GM18517 (cell line): ENCODE measurements around the gene SFRP2.

Source experiments
- ATAC-seq: cut with Tn5 transposase; IDR thresholded peaks from one replicate; pipeline ENCODE4 v1.9.1; 2021; ENCODE audit warnings: mild to moderate bottlenecking, moderate library complexity; ENCODE audit not compliant: unreplicated experiment

Gene SFRP2

DNA sequence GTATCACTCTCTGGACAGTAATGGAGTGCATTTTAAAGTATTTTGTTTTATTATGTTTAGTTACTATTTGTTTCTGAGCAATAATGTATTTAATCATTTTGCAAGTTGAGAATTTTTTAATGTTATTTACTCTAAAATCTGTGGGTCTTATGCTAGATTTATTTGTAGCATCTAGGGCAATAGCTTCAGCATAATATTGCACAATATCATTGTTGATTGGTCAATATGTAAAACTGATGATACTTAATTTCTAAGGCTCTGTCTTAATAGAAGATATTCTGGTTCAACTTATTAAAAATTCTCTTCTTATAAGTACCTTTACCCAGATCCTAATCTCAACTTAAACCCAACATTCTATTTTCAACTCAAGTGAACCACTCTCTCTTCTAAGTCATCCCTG lies 11.5 kb downstream of the SFRP2 start:
- ATAC-seq, result no peak

- ATAC-seq, result no peak
Observed at GRCh38 chr4:153776601-153777000, 12.3 kb downstream of the SFRP2 start.

- no peak for ATAC-seq
Observed at GRCh38 chr4:153773236-153773690, 15.6 kb downstream of the SFRP2 start.

GRCh38 chr4:153771046-153771445 lies 17.8 kb downstream of the SFRP2 start:
- no peak for ATAC-seq

- ATAC-seq, result no peak
Observed at GRCh38 chr4:153766758-153767157, 22.1 kb downstream of the SFRP2 start.

GRCh38 chr4:153765894-153766293 lies 23.0 kb downstream of the SFRP2 start:
- no peak for ATAC-seq

- ATAC-seq, result no peak
Observed at GRCh38 chr4:153764601-153765368, 24.1 kb downstream of the SFRP2 start.

- ATAC-seq, result no peak
Observed at GRCh38 chr4:153763404-153763803, 25.5 kb downstream of the SFRP2 start.

DNA sequence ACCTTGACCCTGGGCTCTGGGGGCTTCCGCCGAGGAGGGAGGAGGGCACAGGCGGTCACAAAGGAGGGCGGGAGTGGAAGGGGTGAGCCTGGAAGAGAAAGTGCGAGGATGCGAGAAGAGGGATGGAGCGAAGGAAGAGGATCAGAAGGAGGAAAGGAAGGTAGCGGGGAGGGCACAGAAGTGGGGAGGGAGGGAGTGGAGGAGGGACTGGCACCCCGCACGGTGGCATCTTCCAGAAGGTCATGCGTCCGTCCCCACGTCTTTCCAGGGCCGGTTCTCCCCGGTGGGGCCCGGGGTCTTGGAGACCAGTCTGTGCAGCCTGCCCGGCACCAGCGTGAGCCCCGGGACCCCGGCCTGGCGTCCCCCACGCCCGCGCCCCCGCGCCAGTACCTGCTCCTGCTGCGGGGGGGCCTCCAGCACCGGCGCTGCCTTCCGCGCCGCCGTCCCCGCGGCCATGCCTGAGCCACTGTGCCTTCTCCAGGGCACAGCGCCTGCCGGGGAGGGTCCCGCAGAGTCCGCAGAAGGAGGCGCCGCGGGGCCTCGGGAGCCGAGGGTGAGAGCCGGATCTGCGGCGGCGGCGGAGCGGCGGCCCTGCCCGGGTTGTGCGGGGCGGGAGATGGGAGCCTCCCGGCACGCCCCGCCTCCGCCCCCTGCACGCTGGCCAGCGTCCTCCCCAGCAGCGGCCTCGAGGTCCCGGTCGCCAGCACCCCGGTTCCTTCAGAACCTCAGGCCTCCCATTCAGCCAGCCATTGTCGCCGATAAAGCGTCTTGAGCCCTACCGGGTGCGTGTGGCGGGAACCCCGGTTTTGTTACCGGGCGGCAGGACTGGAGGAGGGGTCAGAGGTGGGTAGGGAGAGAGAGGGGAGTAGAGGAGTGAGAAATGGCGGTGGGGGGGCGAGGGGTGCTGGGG lies 29.2 kb downstream of the SFRP2 start, which contains the start of gene RNF175:
TSS of gene RNF175 (minus strand) at position 618 of the 910 bp plus-strand sequence. CDS start at position 456, 162 bp downstream.
- ATAC-seq, result no peak

DNA sequence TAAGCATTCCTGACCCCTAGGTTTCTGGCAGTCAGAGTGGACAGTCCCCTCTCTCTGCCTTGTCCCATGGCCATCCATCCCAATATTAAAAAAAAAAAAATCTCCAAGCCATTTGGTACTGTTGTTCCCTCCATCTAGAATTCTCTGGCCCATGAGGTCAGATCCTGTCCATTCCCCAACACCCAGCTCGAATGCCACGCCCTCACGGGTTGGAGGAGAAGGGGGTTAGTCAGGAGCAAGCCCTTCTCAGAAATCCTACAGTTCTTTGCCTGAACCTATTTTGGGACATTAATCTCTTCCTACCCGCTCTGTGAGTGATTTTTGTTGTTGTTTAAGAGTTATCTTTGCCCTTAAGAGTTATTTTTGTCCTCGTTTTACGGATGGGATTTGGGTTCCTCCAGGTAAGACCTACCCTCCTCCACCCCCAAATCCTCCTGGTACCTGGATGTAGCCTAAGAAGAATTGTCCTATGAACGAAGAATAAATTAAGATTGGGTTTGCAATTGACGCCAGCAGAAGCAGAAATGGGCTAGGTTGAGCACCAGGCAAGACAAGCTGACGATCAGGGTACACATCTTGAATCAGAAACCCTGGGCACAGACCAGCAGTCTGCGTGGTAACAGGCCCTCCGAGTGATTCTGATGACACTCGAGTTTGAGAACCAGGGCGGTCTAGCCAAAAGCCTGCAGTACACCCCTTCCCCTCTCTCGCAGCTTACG lies 30.0 kb downstream of the SFRP2 start:
- no peak for ATAC-seq

DNA sequence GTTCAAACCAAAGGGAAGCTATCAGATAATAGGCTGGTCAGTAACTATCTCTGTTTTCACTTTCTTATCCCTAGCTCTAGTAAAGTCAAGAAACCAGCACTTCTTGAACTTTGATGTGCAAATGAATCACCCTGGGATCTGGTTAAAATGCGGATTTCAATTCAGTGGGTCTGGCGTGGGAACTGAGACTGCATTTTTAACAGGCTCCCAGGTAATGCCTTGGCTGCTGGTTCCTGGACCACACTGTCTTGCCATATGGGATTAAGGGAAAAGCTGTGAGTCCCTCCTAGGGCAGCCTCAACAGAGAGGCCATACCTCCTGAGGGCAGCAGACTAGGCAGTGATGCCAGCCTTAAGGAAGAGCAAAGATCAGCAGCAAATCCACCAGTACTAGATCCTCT lies 30.7 kb downstream of the SFRP2 start:
- no peak for ATAC-seq

DNA sequence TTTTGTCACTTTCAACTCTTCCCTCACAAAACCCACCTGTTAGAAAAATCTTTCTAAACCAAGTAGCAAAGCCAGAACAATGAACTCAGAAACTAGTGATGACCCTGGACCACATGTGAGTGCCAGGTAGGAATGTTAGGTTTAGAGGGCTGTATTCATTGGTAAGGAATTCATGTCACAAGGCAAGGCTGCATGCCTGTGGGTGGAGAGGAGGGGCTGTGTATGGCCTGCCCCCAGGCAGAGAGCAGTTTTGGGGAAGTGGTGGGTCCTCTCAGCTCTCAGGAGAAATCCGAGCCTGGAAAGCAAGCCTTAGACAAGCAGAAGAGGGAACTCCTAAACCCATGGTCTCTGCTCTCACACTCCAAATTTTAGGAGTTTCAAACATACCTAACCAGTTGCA lies 31.5 kb downstream of the SFRP2 start:
- ATAC-seq, result no peak

- no peak for ATAC-seq
Observed at GRCh38 chr4:153755186-153755585, 33.7 kb downstream of the SFRP2 start.

- ATAC-seq, result peak; percentile 91
Observed at GRCh38 chr4:153750197-153750817, 38.6 kb downstream of the SFRP2 start.

GRCh38 chr4:153748378-153748777 lies 40.5 kb downstream of the SFRP2 start:
- no peak for ATAC-seq

DNA sequence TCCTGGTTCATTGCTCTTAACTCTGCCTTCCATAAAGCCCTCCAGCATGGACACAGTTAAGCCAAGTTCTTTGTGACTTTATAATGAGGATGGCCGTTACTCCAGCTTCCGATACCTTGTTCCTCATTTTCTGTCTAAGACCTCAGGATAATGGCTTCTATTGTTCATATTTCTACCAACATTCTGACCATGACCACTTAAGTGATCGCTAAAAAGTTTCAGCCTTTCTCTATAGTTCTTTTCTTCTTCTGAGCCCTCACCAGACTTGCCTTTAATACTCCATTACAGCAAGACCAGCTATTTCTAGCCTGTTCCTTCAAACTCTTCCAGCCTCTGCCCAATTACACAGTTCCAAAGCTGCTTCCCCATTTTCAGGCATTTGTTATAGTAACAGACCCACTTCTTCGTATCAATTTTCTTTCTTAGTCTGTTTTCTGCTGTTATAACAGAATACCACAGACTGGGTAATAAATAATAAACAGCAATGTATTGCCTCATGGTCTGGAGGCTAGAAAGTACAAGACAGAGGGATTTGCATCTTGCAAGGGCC lies 41.4 kb downstream of the SFRP2 start:
- ATAC-seq, result no peak

DNA sequence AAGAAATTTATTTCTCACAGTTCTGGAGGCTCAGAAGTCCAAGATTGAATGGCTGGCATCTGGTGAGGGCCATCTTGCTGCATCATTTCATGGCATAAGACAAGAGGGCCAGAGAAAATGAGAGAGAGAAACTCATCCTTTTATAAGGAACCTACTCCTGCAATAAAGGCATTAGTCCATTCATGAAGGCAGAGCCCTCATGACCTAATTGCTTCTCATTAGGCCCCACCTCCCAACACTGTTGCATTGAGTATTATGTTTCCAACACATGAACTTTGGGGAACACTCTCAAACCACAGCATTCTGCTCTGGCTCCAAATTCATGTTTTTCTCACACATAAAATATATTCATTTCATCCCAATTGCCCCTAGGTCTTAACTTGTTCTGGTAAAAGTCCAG lies 43.2 kb downstream of the SFRP2 start:
- no peak for ATAC-seq

DNA sequence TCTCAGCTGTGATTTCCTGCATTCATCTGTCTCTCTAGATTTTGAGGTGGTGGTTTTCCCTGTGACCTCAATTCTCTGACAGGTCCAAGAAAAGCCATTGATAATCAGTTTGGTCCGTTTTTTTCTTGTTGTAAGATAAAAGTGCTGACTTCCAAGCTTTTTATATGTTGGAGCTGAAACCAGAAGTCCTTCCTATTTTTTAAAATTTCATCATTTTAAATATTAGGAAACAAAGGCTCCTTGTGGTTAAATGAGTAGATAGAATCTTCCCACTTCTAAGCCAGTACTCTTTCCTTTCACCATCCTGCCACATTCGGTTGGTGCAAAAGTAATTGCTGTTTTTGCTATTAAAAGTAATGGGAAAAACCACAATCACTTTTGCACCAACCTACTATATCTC lies 47.3 kb downstream of the SFRP2 start:
- no peak for ATAC-seq

DNA sequence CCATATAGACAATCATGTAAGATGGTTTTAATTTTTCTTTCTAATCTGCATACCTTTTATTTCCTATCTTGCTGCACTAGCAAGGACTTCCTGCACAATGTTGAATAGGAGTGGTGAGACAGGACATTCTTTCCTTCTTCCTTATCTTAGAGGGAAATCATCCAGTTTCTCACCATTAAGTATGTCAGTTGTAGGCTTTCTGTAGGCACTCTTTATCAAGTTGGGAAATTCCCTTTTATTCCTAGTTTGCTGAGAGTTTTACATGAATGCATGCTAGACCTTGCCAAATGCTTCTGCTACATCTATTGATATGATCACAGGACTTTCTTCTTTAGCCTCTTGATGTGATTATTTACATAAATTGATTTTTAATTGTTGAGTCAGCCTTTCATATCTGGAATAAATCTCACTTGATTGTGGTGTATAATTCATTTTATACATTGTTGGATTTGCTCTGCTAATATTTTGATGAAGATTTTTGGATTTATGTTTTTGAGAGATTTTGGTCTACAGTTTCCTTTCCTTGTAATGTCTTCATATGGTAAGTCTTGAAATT lies 52.9 kb downstream of the SFRP2 start:
- ATAC-seq, result no peak
